Hematopoietic multipotent progenitor cell treated with erythropoietin and hydrocortisone succinate and interleukin-3 and kit ligand, for 4 days (in vitro differentiated cells): ENCODE data around the gene WDR83.

Experiments used
- DNase-seq: peaks from one replicate; pipeline ENCODE4 v3.0.0-alpha.2; 2015

The WDR83 gene

DNA sequence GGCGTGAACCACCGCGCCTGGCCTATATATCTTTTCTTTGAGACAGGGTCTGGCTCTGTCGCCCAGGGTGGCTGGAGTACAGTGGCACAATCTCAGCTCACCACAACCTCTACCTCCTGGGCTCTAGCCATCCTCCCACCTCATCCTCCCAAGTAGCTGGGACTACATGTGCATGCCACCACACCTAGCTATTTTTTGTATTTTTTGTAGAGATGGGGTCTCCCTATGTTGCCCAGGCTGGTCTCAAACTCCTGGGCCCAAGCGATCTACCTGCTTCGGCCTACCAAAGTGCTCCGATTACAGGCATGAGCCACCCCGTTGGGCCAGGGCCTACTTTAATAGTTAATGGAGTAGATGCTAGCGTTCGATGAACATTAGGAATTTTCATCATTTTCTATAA lies 53.7 kb downstream of the WDR83 start:
- DNase-seq, result no peak

DNA sequence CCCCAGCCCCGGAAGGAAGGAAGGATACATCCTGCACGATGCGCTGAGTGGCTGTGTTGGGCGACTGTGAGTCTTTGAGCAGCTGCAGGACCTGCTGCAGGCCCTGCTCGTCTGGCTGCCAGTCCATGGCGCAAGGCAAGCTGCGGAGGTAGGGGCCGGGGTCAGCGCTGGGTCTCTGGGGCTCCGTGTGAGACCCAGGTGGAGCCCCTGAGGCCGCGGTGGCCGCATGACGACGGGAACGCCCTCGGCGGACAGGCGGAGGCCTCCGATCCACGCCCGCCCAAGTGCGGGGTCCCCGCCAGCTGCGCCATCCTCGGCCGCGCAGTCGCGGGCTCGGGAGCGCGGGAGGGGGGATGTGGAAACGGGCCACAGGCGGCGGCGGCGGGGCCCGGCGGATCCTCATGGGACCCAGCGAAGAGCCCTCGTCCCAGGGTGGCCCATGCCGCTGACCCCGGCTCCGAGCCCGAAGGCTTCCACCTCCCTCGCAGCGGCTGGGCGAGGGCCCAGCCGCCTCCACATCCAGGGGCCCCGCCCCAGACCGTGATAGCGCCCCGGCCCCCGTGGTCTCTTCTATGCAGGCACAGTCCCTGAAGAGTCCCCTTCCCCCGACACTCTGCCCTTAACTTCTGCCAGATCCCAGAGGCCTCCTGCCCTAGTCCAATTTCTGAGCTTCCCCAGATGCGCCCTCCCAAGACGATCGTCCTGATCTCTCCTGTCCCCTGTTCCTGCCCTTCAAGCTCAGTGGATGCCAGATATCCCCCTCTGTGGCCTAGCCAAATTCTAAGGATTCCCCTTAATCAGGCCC lies 54.4 kb downstream of the WDR83 start:
- DNase-seq, result peak; percentile 60

DNA sequence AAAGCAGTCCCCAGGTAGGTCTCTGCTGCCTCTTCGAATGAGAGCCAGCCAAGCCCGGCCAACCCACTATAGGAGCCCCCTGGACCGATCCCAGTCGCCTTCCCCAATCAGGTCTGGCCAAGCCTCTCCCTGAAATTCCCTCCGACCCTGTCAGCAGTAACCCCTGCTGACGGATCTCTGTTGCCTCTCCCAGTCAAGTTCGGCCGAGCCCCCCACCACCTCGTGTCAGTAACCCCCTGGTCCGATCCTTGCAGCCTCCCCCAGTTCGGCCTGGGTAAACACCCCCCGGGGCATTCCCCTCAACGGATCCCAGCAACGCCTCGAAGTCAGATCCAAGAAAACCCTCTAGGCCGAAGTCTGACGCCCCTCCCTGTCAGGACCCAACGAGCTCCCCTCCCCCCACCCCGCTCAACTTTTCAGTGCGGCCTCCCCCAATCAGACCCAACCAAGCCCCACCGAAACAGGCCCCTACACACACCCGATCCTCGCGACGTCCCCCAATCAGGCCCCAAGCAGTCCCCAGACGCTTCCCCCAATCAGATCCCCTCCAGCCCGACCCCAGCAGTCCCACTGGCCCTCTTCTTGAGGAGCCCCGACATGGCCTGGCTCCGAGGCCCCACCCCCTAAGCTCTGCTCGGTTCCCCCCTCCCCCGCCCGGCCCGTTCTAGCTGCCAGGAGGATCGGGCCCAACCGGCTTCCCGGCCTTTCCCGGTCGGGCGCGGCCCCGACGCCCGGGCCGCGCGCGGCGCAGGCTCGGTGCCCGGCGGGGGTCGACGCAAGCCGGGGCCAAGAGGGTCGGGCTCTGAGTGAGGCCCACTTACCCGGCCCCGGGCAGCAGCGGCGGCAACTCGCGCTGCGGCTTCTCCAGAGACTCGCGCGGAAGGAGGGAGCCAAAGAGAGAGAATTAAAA lies 55.3 kb downstream of the WDR83 start:
- DNase-seq, result peak; percentile 92

DNA sequence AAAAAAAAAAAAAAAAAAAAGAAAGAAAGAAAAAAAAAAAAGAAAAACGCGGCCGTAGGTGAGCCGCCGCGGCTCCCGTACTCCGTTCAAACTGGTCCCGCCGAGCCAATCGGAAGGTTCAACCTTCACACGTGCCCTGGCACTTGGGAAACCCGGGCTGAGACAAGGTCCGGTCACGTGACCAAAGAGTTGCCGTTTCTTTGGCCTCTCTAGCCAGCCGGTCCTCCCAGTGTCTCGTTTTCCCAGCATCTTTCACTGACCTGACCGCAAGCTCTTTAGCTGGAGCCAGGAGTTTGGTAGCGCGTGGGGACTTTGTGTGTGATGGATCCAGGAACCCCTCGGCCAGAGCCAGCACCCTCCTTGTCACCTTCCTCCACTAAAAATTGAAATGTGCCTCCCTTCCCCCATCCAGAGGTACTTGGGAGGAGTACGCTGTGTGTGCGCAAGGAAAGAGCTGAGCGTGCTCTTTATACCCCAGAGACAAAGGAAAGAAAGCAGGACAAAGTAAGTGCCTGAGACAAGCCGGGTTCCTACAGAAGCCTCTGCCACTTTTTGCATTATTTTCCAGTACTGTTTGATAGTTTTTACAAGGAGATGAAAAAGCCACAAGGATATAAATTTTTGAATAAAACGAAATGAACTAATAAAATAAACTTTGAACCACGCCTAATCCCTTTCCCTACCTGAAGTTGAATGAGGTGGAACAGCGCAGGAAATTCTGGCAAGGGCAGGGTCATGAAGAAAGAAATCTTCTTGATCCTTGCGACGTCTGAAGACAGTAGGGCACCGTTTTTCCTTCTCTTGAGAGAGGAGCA lies 56.2 kb downstream of the WDR83 start:
- DNase-seq, result peak; percentile 100

DNA sequence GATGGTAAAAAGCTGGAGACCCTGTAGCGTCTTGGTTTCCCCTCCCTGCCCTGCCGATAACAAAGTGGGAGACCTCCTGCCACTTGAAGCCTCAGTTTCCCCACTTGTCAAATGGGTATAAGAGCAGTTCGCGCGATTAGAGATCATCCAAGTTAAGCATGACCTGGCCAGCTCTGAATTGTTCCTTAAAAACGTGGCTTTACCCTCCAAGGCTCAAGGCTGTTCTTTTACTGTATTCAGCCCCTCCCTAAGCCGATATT lies 56.7 kb downstream of the WDR83 start:
- DNase-seq, result peak; percentile 44

DNA sequence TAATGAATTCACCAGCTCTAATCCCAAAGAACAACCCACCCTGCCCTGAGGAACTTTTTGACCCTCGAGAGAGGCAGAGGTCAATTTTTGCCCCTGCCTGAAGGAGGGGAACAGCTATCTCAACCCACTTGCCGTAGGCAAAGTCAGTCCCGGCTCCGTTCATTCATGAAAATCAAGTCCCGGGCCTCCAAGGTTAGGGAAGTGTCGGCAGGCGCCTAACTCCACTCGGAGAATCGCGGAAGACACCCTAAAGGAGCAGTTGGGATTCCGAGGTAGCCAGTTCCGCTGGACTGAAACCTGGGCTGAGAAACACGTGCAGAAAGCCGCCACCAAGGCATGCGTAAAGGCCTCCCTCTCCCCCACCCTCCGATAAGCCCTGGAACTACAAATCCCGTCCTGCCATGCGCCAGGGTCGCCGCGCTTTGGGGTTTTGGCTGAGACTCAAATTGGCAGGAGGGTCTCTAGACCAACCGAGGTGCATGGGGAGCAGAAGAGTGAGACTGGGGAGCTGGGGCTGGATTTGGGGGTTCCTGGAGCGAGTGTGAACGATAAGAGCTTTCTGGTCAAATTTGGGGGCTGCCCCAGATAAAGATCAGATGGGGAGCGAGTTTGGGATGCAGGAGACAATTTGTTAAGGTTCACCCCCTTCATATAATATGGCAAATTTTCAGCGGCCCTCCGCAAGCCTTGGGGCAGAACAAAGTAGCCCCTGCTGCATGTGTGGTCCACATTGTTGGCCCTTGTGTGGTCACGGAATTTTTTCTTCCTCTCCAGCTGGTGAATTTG lies 57.2 kb downstream of the WDR83 start, which contains the start of gene TNPO2:
Gene TNPO2, minus strand, starts transcription at position 292 of the 786 bp plus-strand sequence. CDS start 2,955 bp downstream, outside the sequence.
- peak; percentile 93 for DNase-seq
